A549 treated with CpdA at 1 μM for 4 hours (cell line): ENCODE results near the gene SPEM1. TPM values are rescaled to one million over a fixed set of nuclear protein-coding genes. Genes with fewer than 3 reads are reported as not detected.

ENCODE experiments used
- total RNA-seq: library from RNA; stranded (reverse); fragments of 200-300 nt; extraction: Qiagen RNA extraction; gene quantifications from 5 replicates; pipeline ENCODE4 v1.2.3, GENCODE V29; 2022; ENCODE audit warnings: low read depth

Gene SPEM1
- total RNA-seq: 0.09 TPM in 1 of 5 replicates, not detected in the others

GRCh38 chr17:7419819-7420610 is at the start of gene SPEM1:
SPEM1 (plus strand) TSS chr17:7420324; CDS start chr17:7420385, 61 bp downstream.

GRCh38 chr17:7380855-7381683 is 39.1 kb upstream of the SPEM1 start, which contains the start of gene TNK1:
TNK1 (plus strand) TSS chr17:7381089; CDS start chr17:7382927, 1,838 bp downstream.

GRCh38 chr17:7394452-7395191 is 25.5 kb upstream of the SPEM1 start, which contains the start of gene PLSCR3:
PLSCR3 (minus strand) TSS chr17:7394525; CDS start chr17:7394110, 415 bp downstream.

GRCh38 chr17:7403977-7404736 is 16.0 kb upstream of the SPEM1 start, which contains the start of gene TMEM256:
TMEM256 (minus strand) TSS chr17:7404097; CDS start chr17:7404084, 13 bp downstream.

GRCh38 chr17:7407485-7408251 is 12.5 kb upstream of the SPEM1 start, which contains the start of gene NLGN2:
NLGN2 (plus strand) TSS chr17:7407845; CDS start chr17:7408256, 411 bp downstream.

GRCh38 chr17:7425316-7425715 is 5.2 kb downstream of the SPEM1 start, which contains the start of gene SPEM2:
SPEM2 (plus strand) TSS chr17:7425616; CDS start chr17:7425689, 73 bp downstream.

GRCh38 chr17:7428557-7428956 is 8.4 kb downstream of the SPEM1 start, which contains the start of gene SPEM3:
SPEM3 (plus strand) TSS chr17:7428857; CDS start chr17:7428903, 46 bp downstream.

GRCh38 chr17:7439462-7440112 is 19.5 kb downstream of the SPEM1 start, which contains the start of gene FGF11:
FGF11 (plus strand) TSS chr17:7439512; CDS start chr17:7439621, 109 bp downstream.

GRCh38 chr17:7444682-7445618 is 24.8 kb downstream of the SPEM1 start, which contains the start of gene CHRNB1:
CHRNB1 (plus strand) TSS chr17:7445061; CDS start chr17:7445128, 67 bp downstream.

Other genes starting within 250 kb of the SPEM1 start
- gene ASGR1, start 241.0 kb upstream of the SPEM1 start, total RNA-seq: 0.82 to 1.2 TPM (median 1.0 TPM) in 5 replicates
- gene DLG4, start 200.5 kb upstream of the SPEM1 start, total RNA-seq: 7.9 to 9.6 TPM (median 8.9 TPM) in 5 replicates
- gene ACADVL, start 200.4 kb upstream of the SPEM1 start, total RNA-seq: 353 to 465 TPM (median 434 TPM) in 5 replicates
- 28.0 to 42.0 TPM (median 34.1 TPM) in 5 replicates for gene DVL2, start 185.8 kb upstream of the SPEM1 start, total RNA-seq
- 83.9 to 111 TPM (median 93.1 TPM) in 5 replicates for gene PHF23, start 180.9 kb upstream of the SPEM1 start, total RNA-seq
- 651 to 801 TPM (median 727 TPM) in 5 replicates for gene GABARAP, start 177.9 kb upstream of the SPEM1 start, total RNA-seq
- 214 to 254 TPM (median 242 TPM) in 5 replicates for gene CTDNEP1, start 168.6 kb upstream of the SPEM1 start, total RNA-seq
- 117 to 137 TPM (median 127 TPM) in 5 replicates for gene ELP5, start 168.1 kb upstream of the SPEM1 start, total RNA-seq
- gene CLDN7, start 157.8 kb upstream of the SPEM1 start, total RNA-seq: 0.54 to 0.90 TPM (median 0.62 TPM) in 5 replicates
- 0.13 to 0.29 TPM (median 0.24 TPM) in 5 replicates for gene SLC2A4, start 138.6 kb upstream of the SPEM1 start, total RNA-seq
- 0.45 to 0.97 TPM (median 0.60 TPM) in 4 of 5 replicates, not detected in the other for gene YBX2, start 125.7 kb upstream of the SPEM1 start, total RNA-seq
- gene EIF5A, start 112.7 kb upstream of the SPEM1 start, total RNA-seq: 1,623 to 1,819 TPM (median 1,736 TPM) in 5 replicates
- gene GPS2, start 105.0 kb upstream of the SPEM1 start, total RNA-seq: 91.6 to 105 TPM (median 99.8 TPM) in 5 replicates
- 24.3 to 33.5 TPM (median 29.7 TPM) in 5 replicates for gene NEURL4, start 91.0 kb upstream of the SPEM1 start, total RNA-seq
- 1.9 to 7.2 TPM (median 3.1 TPM) in 5 replicates for gene ACAP1, start 83.8 kb upstream of the SPEM1 start, total RNA-seq
- gene KCTD11, start 68.2 kb upstream of the SPEM1 start, total RNA-seq: 11.9 to 16.4 TPM (median 13.3 TPM) in 5 replicates
- not detected in 5 replicates for gene TMEM95, start 65.2 kb upstream of the SPEM1 start, total RNA-seq
- gene TNK1, start 39.2 kb upstream of the SPEM1 start, total RNA-seq: 1.5 to 2.4 TPM (median 1.8 TPM) in 5 replicates
- 36.7 to 43.5 TPM (median 37.7 TPM) in 5 replicates for gene PLSCR3, start 25.8 kb upstream of the SPEM1 start, total RNA-seq
- gene TMEM256, start 16.2 kb upstream of the SPEM1 start, total RNA-seq: 181 to 224 TPM (median 197 TPM) in 5 replicates
- gene NLGN2, start 12.5 kb upstream of the SPEM1 start, total RNA-seq: 14.2 to 20.2 TPM (median 17.0 TPM) in 5 replicates
- gene SPEM2, start 5.3 kb downstream of the SPEM1 start, total RNA-seq: 0.10 to 0.14 TPM in 2 of 5 replicates, not detected in the others
- gene SPEM3, start 8.5 kb downstream of the SPEM1 start, total RNA-seq: 0.01 to 0.04 TPM in 2 of 5 replicates, not detected in the others
- 9.6 to 14.5 TPM (median 13.1 TPM) in 5 replicates for gene TMEM102, start 15.1 kb downstream of the SPEM1 start, total RNA-seq
- 0.99 to 1.4 TPM (median 1.4 TPM) in 5 replicates for gene FGF11, start 19.2 kb downstream of the SPEM1 start, total RNA-seq
- gene CHRNB1, start 24.7 kb downstream of the SPEM1 start, total RNA-seq: 4.7 to 7.6 TPM (median 7.2 TPM) in 5 replicates
- 20.0 to 25.5 TPM (median 23.1 TPM) in 5 replicates for gene ZBTB4, start 59.3 kb downstream of the SPEM1 start, total RNA-seq
- not detected in 5 replicates for gene SLC35G6, start 61.1 kb downstream of the SPEM1 start, total RNA-seq
- 74.3 to 88.3 TPM (median 80.0 TPM) in 5 replicates for gene POLR2A, start 64.0 kb downstream of the SPEM1 start, total RNA-seq
- gene TNFSF12, start 128.7 kb downstream of the SPEM1 start, total RNA-seq: 9.6 to 13.5 TPM (median 10.4 TPM) in 5 replicates
- 0.61 to 1.9 TPM (median 1.3 TPM) in 5 replicates for gene TNFSF13, start 138.4 kb downstream of the SPEM1 start, total RNA-seq
- gene SENP3, start 141.6 kb downstream of the SPEM1 start, total RNA-seq: 94.4 to 114 TPM (median 102 TPM) in 5 replicates
- 34.0 to 42.9 TPM (median 36.5 TPM) in 5 replicates for gene CD68, start 159.3 kb downstream of the SPEM1 start, total RNA-seq
- gene MPDU1, start 163.5 kb downstream of the SPEM1 start, total RNA-seq: 116 to 133 TPM (median 120 TPM) in 5 replicates
- 0.22 to 0.72 TPM (median 0.37 TPM) in 5 replicates for gene SOX15, start 169.8 kb downstream of the SPEM1 start, total RNA-seq
- 54.7 to 68.2 TPM (median 61.0 TPM) in 5 replicates for gene FXR2, start 194.6 kb downstream of the SPEM1 start, total RNA-seq
- gene SAT2, start 207.5 kb downstream of the SPEM1 start, total RNA-seq: 81.2 to 99.2 TPM (median 91.7 TPM) in 5 replicates
- gene SHBG, start 209.8 kb downstream of the SPEM1 start, total RNA-seq: 0.68 to 1.0 TPM (median 0.73 TPM) in 5 replicates
- 0.16 to 0.33 TPM (median 0.26 TPM) in 4 of 5 replicates, not detected in the other for gene ATP1B2, start 230.6 kb downstream of the SPEM1 start, total RNA-seq